ENCODE results near the gene ZXDC. TPM values are rescaled to one million over a fixed set of nuclear protein-coding genes. Genes with fewer than 3 reads are reported as not detected.
A peak's percentile ranks its signal among the peaks of the same experiment; 100 is the strongest.

ZXDC gene
- total RNA-seq, 2 donors from 2014 or later, result 26.5 to 27.0 TPM

GRCh38 chr3:126464093-126464492 lies 11.6 kb downstream of the ZXDC start:
- Mint-ChIP-seq H3K4me1 (peaks cover 20% of the 10 kb centered on the region), H3K4me3 (no peak overlapping the region), H3K36me3 (ENCODE audit: low read depth) (peaks cover 98% of the 10 kb centered on the region), H3K27ac (peak overlapping the region; percentile 70), H3K9me3 (no peaks in the 10 kb centered on the region), H3K27me3 (no peaks in the 10 kb centered on the region)
- ATAC-seq (replicated peaks), result no peak

GRCh38 chr3:126463521-126463920 lies 12.2 kb downstream of the ZXDC start:
- ATAC-seq (replicated peaks), result no peak
- no peak overlapping the region for H3K4me3 Mint-ChIP-seq
- H3K4me1 Mint-ChIP-seq, result peaks cover 16% of the 10 kb centered on the region
- no peaks in the 10 kb centered on the region for H3K27me3 Mint-ChIP-seq
- H3K27ac Mint-ChIP-seq, result no peak overlapping the region
- peaks cover 98% of the 10 kb centered on the region for H3K36me3 Mint-ChIP-seq (ENCODE audit: low read depth)
- H3K9me3 Mint-ChIP-seq, result no peaks in the 10 kb centered on the region

GRCh38 chr3:126461450-126462070 lies 14.1 kb downstream of the ZXDC start:
- Mint-ChIP-seq H3K27me3 (no peaks in the 10 kb centered on the region), H3K27ac (no peak overlapping the region), H3K9me3 (no peaks in the 10 kb centered on the region), H3K36me3 (ENCODE audit: low read depth) (peaks cover 100% of the 10 kb centered on the region), H3K4me1 (peaks cover 8% of the 10 kb centered on the region), H3K4me3 (no peak overlapping the region)
- no peak for ATAC-seq (replicated peaks)

GRCh38 chr3:126460381-126460780 lies 15.3 kb downstream of the ZXDC start:
- no peak overlapping the region for H3K27ac Mint-ChIP-seq
- H3K9me3 Mint-ChIP-seq, result no peaks in the 10 kb centered on the region
- peaks cover 5% of the 10 kb centered on the region for H3K4me1 Mint-ChIP-seq
- ATAC-seq (replicated peaks), result no peak
- peaks cover 98% of the 10 kb centered on the region for H3K36me3 Mint-ChIP-seq (ENCODE audit: low read depth)
- H3K4me3 Mint-ChIP-seq, result no peak overlapping the region
- no peaks in the 10 kb centered on the region for H3K27me3 Mint-ChIP-seq

- Mint-ChIP-seq H3K9me3 (no peaks in the 10 kb centered on the region), H3K4me1 (peaks cover 5% of the 10 kb centered on the region), H3K4me3 (no peak overlapping the region), H3K27ac (no peak overlapping the region), H3K36me3 (ENCODE audit: low read depth) (peaks cover 98% of the 10 kb centered on the region), H3K27me3 (no peaks in the 10 kb centered on the region)
- ATAC-seq (replicated peaks), result no peak
Observed at GRCh38 chr3:126459763-126460127, 15.9 kb downstream of the ZXDC start.

- ATAC-seq (replicated peaks), result no peak
- Mint-ChIP-seq H3K36me3 (ENCODE audit: low read depth) (peaks cover 98% of the 10 kb centered on the region), H3K27ac (no peak overlapping the region), H3K4me3 (no peak overlapping the region), H3K4me1 (peaks cover 5% of the 10 kb centered on the region), H3K9me3 (no peaks in the 10 kb centered on the region), H3K27me3 (no peaks in the 10 kb centered on the region)
Observed at GRCh38 chr3:126459111-126459762, 16.5 kb downstream of the ZXDC start.

- Mint-ChIP-seq H3K27me3 (no peaks in the 10 kb centered on the region), H3K4me3 (no peak overlapping the region), H3K36me3 (ENCODE audit: low read depth) (peaks cover 95% of the 10 kb centered on the region), H3K27ac (peak overlapping the region; percentile 75), H3K9me3 (no peaks in the 10 kb centered on the region), H3K4me1 (peaks cover 5% of the 10 kb centered on the region)
- no peak for ATAC-seq (replicated peaks)
Observed at GRCh38 chr3:126456766-126457388, 18.8 kb downstream of the ZXDC start.

- Mint-ChIP-seq H3K36me3 (ENCODE audit: low read depth) (peaks cover 95% of the 10 kb centered on the region), H3K4me1 (peaks cover 5% of the 10 kb centered on the region), H3K27me3 (no peaks in the 10 kb centered on the region), H3K9me3 (no peaks in the 10 kb centered on the region), H3K27ac (peak overlapping the region; percentile 75), H3K4me3 (no peak overlapping the region)
- ATAC-seq (replicated peaks), result no peak
Observed at GRCh38 chr3:126456211-126456610, 19.5 kb downstream of the ZXDC start.

GRCh38 chr3:126454437-126455198 lies 21.1 kb downstream of the ZXDC start:
- H3K27ac Mint-ChIP-seq, result no peak overlapping the region
- H3K4me3 Mint-ChIP-seq, result no peak overlapping the region
- peaks cover 87% of the 10 kb centered on the region for H3K36me3 Mint-ChIP-seq (ENCODE audit: low read depth)
- no peaks in the 10 kb centered on the region for H3K27me3 Mint-ChIP-seq
- H3K9me3 Mint-ChIP-seq, result no peaks in the 10 kb centered on the region
- peaks cover 5% of the 10 kb centered on the region for H3K4me1 Mint-ChIP-seq
- no peak for ATAC-seq (replicated peaks)

GRCh38 chr3:126454025-126454424 lies 21.7 kb downstream of the ZXDC start:
- Mint-ChIP-seq H3K36me3 (ENCODE audit: low read depth) (peaks cover 85% of the 10 kb centered on the region), H3K4me3 (no peak overlapping the region), H3K4me1 (peaks cover 5% of the 10 kb centered on the region), H3K9me3 (no peaks in the 10 kb centered on the region), H3K27ac (no peak overlapping the region), H3K27me3 (no peaks in the 10 kb centered on the region)
- no peak for ATAC-seq (replicated peaks)

GRCh38 chr3:126452213-126452612 lies 23.5 kb downstream of the ZXDC start:
- H3K27me3 Mint-ChIP-seq, result no peaks in the 10 kb centered on the region

GRCh38 chr3:126451511-126451910 lies 24.2 kb downstream of the ZXDC start:
- Mint-ChIP-seq H3K4me1 (peaks cover 2% of the 10 kb centered on the region), H3K36me3 (ENCODE audit: low read depth) (peaks cover 72% of the 10 kb centered on the region), H3K27ac (peak overlapping the region; percentile 43), H3K27me3 (no peaks in the 10 kb centered on the region), H3K4me3 (no peak overlapping the region), H3K9me3 (no peaks in the 10 kb centered on the region)
- ATAC-seq (replicated peaks), result no peak

More at GRCh38 chr3:126452213-126452612, 23.5 kb downstream of the ZXDC start:
- Mint-ChIP-seq H3K4me3 (no peak overlapping the region), H3K27ac (peak overlapping the region; percentile 43), H3K9me3 (no peaks in the 10 kb centered on the region), H3K4me1 (peaks cover 5% of the 10 kb centered on the region), H3K36me3 (ENCODE audit: low read depth) (peaks cover 79% of the 10 kb centered on the region)
- no peak for ATAC-seq (replicated peaks)

GRCh38 chr3:126450744-126451143 lies 24.9 kb downstream of the ZXDC start:
- Mint-ChIP-seq H3K4me1 (no peaks in the 10 kb centered on the region), H3K27ac (no peak overlapping the region), H3K27me3 (no peaks in the 10 kb centered on the region), H3K9me3 (no peaks in the 10 kb centered on the region), H3K36me3 (ENCODE audit: low read depth) (peaks cover 66% of the 10 kb centered on the region), H3K4me3 (no peak overlapping the region)
- no peak for ATAC-seq (replicated peaks)

- H3K9me3 Mint-ChIP-seq, result no peaks in the 10 kb centered on the region
Observed at GRCh38 chr3:126450219-126450618, 25.5 kb downstream of the ZXDC start.

More at GRCh38 chr3:126450219-126450618, 25.5 kb downstream of the ZXDC start:
- Mint-ChIP-seq H3K27ac (no peak overlapping the region), H3K27me3 (no peaks in the 10 kb centered on the region), H3K36me3 (ENCODE audit: low read depth) (peaks cover 61% of the 10 kb centered on the region), H3K4me3 (no peak overlapping the region), H3K4me1 (no peaks in the 10 kb centered on the region)
- no peak for ATAC-seq (replicated peaks)
